Measurements from ENCODE around the gene UGT2B17. TPM values are rescaled to one million over a fixed set of nuclear protein-coding genes. Genes with fewer than 3 reads are reported as not detected.

UGT2B17 gene
- total RNA-seq (2022; extraction: Qiagen RNA extraction) = not detected in 5 replicates

DNA sequence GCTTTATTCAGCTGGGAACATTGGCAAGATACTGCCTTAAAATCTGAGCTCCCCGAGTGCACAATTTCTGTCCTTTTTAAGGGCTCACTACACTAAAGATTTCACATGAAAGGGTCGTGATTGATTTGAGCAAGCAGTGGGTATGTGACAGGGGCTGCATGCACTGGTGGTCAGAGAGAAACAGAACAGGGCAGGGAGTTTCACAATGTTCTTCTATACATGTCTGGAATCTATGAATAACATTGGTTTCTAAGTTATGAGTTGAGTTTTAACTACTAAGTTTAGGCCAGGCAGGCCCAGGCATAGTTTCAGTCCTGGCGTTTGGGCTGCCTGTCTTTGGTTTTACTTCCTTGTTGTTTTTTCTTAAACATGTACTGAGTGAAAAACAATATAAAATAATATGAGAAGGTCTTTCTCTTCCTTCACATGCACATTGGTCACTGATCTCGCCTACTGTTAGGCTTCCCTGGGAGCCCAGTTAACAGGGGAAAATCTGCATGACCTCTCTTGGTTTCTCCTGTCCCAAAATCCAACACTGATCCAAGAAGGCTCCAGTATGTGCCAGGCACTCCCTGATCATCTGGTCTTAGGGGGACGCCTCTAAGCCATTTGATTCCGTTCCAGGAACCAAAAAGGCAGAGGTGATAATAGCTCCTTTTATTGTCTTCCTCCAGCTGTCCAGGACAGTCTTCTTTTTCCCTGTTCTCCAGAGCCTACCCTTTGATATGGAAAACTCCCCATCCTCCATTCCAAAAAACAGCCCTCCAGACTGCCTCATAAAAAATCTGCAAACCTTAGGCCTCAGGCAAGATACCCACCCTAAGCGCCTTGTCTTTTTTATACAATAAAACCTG, at the start of gene UGT2B17:
TSS of gene UGT2B17 (minus strand) at position 51 of the 854 bp plus-strand sequence. CDS start 7,838 bp downstream, outside the sequence.

Other genes starting within 250 kb of the UGT2B17 start
- 31.4 to 35.1 TPM (median 32.7 TPM) in 5 replicates for gene YTHDC1, start 226.2 kb downstream of the UGT2B17 start, total RNA-seq (2022; extraction: Qiagen RNA extraction)
- gene TMPRSS11E, start 128.9 kb downstream of the UGT2B17 start, total RNA-seq (2022; extraction: Qiagen RNA extraction) = not detected in 5 replicates
- 0.08 to 0.15 TPM (median 0.08 TPM) in 3 of 5 replicates, not detected in the others for gene UGT2B15, start 94.3 kb upstream of the UGT2B17 start, total RNA-seq (2022; extraction: Qiagen RNA extraction)
- 0.15 TPM in 1 of 5 replicates, not detected in the others for gene UGT2B10, start 239.7 kb upstream of the UGT2B17 start, total RNA-seq (2022; extraction: Qiagen RNA extraction)